DMS79 treated with DMSO at 0.1 percent for 48 hours (cell line): ENCODE measurements around the gene CPS1.

ENCODE experiments used
- DNase-seq: peaks from one replicate; lab custom pipeline; 2025; lab: John Stamatoyannopoulos, UW

Gene CPS1

DNA sequence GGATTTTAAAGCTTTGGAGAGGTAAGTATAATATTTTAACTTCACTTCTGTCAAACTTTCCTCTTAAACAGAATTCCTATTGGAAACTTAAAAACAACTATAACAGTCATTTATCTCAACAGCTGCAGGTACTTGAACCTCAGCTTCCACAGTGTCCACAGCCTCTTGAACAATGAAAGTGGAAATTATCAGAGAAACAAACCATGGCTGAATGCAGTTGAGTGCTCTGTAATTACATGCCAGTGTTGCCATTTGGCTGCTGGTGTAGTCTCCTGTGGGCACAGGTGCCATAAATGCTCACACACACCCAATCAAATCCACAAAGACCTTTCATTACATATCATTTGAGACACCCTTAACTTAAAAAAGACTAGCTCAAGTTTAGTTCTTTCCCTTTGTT, 125.1 kb downstream of the CPS1 start:
- DNase-seq = peak; percentile 37

DNA sequence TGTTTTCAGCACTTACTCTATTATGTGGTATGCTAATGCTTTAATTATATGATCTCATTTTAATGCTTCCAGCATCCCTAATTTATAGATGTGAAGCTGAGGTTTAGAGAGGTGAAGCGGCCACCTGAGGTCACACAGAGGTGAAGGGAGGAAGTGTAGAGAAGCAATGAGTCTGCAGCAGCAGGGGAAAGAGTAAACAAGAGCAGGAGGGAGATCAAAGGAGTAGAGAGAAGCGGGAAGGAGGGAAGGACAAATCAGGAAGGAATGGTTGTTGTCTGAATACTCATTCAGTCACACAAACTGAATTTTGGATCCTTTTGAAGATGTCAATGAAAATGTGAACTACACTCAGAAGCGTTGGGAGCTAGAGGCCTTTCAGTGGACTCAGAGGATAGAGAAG, 130.0 kb downstream of the CPS1 start:
- DNase-seq = no peak

DNA sequence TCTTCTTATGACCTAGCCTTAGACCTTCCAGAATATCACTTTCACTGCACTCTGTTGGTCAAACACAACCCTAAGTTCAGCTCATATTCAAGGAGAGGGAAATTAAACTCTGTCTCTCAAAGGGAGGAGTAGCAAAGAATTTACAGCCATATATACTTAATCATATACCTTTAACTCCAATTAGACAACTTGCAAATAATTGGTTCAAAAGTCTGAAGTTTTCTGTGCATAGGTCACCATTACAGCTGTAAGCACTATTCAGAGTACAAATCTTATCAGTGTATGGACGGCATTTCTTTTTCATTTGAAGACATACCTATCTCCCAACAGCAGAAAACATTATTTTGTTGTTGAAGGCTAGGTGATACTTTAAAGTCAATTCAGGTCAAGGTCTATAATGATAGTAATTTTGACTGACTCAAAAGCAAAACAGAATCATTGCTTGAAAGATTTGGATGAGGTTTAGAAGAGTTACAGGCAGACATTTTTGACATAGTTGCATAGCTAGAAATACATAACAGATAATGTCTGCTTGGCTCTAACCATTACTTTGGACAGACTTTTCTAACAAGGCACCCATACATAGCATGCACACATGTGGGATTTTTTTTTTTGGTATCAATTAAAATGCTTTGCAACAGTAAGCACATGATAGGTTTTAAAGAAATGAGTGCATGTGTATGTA, 131.5 kb downstream of the CPS1 start:
- DNase-seq = no peak

DNA sequence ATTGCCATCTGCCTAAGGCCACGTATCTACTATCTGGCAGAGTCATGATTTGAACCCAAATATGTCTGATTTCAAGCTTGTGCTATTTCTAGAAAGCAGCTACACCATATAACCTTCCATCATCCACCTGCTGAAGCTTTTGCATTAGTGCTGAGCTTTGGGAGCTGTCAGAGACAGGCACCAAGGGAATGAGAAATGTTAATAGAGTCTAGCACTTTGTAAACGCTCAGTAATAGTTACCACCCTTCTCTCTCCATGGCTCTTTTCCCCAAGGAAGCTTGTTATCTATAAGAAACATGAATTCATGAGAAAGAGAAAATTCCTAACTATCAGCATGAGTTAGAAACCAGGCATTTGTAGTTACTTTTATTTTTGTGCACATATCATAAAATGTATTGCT, 151.5 kb downstream of the CPS1 start:
- no peak for DNase-seq

DNA sequence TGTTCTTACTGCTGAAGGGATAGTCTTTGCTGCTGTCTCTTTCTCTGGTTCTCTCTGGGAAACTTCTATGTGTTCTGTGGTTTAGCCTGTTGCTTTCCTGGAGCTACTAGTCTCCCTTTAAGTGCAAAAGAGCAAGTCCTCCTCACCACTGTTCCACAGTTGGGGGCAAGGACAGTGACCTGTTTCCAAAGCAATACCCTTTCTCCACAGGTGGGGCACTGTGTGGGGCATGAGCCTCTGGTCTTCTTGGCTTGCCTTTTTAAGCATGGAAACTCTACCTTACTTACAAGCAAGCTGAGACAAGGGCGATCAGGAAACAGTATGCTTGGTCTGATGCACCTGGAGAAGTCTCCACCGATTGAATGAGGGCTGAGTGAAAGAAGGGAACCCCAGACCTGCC, 156.7 kb downstream of the CPS1 start:
- DNase-seq = no peak

DNA sequence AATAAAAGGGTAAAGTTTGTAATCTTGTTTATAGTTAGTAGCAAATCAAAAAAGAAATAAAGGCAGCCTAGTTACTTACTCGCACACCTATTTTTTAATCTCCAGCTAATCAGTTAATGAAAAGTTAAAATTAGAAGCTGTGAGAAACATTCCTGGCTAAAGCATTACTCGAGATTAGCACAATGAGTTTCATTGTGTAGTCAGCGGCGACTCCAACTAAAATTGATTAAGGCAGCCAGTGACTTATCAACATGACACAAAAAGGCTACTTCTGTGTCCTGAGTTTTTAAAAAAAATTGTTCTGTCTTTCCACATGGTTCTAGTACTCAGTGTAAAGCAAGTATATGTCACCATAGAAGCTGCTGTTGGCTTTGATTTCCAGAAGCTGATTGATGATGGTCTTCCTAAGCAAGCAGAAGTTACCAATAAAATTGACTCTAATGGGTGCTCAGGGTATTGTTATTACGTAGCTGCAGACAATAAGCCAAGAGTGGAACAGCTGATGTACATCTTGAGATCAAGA, 159.2 kb downstream of the CPS1 start:
- no peak for DNase-seq

DNA sequence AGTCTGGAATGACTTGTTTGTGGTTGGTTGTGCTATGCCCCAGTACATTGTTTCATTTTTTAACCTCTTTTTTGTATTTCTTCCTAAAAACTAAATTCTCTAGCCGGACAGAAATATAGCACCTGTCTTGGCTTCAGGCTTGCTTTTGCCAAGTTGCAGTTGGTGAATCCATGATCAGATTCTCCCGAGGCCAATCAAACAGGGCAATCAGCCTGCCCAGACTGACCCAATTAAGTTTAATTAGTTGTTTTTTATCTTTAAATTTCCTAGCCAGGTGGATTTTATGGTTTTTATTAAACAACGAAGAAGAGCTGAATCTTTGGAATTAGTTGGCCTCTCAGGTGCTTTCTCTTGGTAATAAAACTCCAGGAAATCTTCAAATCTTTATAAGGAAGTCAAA, 162.1 kb downstream of the CPS1 start:
- no peak for DNase-seq

DNA sequence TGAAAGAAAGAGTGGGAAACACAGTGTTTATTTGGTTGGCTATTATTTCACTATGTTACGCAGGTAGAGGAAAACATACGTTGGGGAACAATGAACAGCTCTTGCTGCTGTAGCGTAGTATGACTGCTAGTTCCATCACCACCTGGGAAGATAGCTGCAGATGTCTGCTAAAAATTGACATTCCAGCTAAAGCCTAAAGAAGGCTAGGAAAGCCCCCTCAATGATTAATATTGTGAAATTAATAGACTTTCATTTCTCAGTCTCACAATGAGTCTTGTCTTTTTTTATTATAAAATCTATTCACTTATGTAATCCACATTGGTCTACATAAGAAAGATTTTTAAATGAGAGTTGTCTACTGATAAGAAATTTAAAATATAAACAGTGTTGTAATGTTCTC, 165.7 kb downstream of the CPS1 start:
- no peak for DNase-seq

DNA sequence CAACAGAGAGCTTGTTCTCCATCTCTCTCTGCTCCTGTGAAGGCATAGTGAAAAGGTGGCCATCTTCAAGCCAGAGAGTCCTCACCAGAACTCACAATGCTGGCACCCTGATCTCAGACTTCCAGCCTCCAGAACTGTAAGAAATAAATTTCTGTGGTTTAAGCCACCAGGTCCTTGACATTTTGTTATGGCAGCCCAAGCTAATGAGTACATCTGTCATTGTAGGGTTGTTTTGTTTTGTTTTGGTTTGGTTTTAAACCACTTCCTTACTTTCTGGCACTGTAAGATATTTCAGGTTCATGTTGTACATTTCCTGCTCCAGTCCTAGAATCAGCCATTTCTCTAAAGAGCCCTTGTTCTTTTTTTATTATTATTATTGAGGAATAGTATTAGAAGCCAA, 171.2 kb downstream of the CPS1 start:
- DNase-seq = no peak
